ENCODE measurements around the gene TCEA3.

TCEA3 gene

DNA sequence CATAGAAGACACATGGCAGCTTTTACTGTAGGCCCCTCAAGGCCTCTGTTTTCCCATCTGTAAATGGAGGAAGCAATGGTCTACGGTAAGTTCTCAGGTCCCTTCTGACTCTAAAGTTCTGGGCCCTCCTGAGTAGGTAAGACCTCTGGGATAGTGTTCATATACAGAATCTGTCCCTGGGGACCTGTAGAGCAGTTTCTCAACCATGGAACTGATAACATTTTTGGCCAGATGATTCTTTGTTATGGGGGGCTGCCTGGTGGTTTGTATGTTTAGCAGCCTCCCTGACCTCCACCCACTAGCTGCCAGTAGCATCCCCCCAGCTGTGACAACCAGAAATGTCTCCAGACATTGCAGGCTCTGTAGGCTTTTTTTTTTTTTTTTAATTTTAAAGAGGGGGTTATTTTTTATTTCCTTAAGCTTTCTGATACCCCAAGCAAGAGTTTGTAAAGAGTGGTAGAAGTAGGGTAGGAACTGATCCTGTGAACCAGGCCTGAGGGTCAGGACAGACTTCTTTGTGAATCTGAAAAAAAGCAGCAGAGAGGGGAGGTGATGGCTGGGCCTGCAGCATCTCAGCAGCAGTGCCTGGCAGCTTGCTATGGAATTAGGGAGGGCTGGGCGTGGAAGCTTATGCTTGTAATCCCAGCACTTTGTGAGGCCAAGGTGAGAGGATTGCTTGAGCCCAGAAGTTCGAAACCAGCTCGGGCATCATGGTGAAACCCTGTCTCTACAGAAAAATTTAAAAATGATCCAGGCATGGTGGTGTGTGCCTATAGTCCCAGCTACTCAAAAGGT, 20.2 kb upstream of the TCEA3 start:
- DNase-seq = no peak

- DNase-seq = no peak
These were observed 19.6 kb upstream of the TCEA3 start for GRCh38 chr1:23444104-23444533.

- DNase-seq = no peak
These were observed 18.2 kb upstream of the TCEA3 start for GRCh38 chr1:23442751-23443150.

GRCh38 chr1:23441446-23442148, 17.0 kb upstream of the TCEA3 start:
- no peak for DNase-seq

GRCh38 chr1:23438545-23438944, 14.0 kb upstream of the TCEA3 start:
- DNase-seq = no peak

DNA sequence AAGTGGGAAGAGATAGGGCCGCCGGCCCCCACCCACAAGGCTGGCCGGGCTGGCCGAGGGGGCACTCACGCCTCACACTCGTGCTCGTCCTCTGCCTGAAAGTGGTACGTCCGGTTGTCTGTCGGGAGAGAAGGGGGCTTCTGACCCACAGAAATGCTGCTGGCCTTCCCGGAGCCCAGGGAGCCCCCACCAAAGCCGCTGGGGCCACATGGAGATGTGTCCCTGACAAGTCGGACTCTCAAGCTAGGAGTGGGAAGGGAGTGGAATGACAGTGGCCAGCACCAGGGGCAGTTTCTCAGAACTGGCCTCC, 12.8 kb upstream of the TCEA3 start:
- DNase-seq = no peak

GRCh38 chr1:23436520-23437354, 12.2 kb upstream of the TCEA3 start:
- DNase-seq = no peak

- DNase-seq = no peak
These were observed 9.8 kb upstream of the TCEA3 start for GRCh38 chr1:23434260-23434775.

- no peak for DNase-seq
These were observed 8.6 kb upstream of the TCEA3 start for GRCh38 chr1:23433122-23433521.

GRCh38 chr1:23431431-23431830, 6.9 kb upstream of the TCEA3 start:
- no peak for DNase-seq

DNA sequence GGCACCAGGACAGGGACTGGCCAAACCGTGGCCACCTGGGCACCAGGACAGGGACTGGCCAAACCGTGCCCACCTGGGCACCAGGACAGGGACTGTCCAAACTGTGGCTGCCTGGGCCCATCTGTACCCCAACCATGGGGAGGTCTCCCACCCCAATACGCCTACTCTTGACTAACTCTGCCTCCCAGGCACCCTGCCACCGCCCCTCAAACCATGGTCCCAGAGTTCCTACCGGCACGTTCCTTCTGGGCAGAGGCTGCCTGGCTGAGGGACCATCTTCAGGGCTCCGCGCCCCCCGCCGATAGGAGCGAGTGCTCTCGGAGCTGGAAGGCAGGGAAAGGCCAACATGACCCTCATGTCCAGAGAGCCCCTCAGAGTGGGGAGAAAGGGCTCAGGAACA, 6.3 kb upstream of the TCEA3 start:
- no peak for DNase-seq

DNA sequence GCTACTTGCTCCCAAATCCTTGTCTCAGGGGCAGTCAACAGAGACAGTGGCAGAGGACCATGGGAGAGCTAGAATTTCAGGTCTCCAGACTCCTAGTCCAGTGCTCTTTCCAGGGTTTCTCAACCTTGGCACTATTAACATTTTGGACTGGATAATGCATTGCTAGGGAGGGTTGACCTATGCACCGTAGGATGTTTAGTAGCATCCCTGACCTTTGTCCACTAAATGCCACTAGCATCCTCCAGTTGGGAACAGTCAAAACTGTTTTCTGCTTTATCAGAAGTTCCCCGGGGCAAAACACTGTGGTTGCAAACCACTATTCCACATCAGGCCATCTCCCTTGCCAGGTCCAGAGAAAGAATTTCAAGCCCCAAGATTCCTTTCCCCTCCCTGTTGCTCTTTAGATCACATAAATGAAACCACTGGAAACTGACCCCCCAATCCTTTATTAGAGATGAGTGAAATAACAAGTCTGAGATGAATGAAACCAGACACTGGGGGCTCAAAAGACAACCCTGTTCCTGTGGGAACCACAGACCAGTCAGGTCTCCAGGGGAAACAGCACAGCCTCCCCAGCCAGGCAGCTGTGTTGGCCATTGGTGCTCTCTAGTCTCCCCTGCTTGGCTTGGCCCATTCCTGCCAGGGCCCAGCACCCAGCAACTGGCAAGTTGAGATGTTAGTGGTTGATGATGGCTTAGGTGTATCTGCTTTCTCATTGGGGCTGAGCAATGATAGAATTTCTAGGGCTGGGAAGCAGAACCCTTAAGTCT, 3.8 kb upstream of the TCEA3 start:
- no peak for DNase-seq

DNA sequence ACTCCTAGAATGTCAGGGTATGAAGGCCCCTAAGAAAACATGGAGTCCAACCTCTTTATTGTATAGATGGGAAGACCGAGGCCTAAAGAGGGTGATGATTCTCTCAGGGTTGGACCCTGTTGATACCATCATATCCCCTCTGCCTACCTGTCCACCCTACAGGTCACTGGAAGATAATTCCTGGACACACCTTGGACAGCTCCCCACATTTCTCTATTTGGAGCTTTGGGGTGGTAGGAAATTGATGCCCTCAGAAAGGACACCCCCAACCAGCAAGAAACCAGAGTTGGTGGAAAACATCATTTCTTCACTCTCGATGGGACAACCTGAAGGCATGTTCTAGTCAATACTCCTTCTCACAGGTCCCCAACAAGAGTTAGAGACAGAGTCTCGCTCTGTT, 3.0 kb upstream of the TCEA3 start:
- no peak for DNase-seq

DNA sequence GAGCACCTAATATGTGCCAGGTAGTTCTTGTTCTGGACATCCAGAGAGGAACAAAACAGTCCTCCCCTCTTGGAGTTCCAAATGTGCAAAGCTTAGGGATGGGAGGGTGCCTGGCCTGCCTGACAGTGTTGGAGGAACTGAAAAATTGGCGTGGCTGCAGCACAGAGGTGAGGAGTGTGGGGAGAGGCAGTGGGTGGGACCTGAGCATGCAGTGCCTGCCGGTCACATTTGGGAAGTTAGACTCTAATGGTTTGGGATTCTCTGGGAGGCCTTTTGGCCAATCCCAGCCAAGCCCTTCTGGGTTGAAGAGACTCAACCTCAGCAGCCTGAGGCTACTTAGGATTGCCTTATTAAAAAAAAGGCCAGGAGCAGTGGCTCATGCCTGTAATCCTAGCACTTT, 2.3 kb upstream of the TCEA3 start:
- no peak for DNase-seq

GRCh38 chr1:23425193-23425494, 596 bp upstream of the TCEA3 start:
- DNase-seq = no peak

- DNase-seq = no peak
These were observed 894 bp downstream of the TCEA3 start for GRCh38 chr1:23423415-23424292.

DNA sequence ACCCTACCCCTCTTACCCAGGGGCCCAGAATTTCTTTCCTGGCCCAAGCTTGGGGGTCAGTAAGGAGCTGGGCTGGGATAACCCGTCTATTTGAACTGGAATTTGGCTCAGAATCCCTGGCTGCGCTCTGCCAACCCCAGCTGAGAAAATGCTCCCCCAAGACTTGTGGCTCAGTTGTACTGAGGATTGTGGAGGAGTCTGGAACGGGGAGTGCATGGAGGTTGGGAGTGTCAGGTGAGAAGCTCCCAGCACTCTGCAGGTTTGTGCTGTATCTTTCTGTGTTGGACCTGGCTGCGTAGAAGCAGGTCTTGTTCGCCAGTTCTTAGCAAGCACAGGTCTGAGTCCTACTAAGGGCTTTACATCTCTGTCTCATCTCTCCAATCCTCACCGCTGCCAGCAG, 1.6 kb downstream of the TCEA3 start:
- DNase-seq = no peak

GRCh38 chr1:23422241-23422877, 2.2 kb downstream of the TCEA3 start:
- DNase-seq = no peak

- DNase-seq = no peak
These were observed 2.8 kb downstream of the TCEA3 start for GRCh38 chr1:23421753-23422240.

- no peak for DNase-seq
These were observed 3.2 kb downstream of the TCEA3 start for GRCh38 chr1:23421343-23421742.

DNA sequence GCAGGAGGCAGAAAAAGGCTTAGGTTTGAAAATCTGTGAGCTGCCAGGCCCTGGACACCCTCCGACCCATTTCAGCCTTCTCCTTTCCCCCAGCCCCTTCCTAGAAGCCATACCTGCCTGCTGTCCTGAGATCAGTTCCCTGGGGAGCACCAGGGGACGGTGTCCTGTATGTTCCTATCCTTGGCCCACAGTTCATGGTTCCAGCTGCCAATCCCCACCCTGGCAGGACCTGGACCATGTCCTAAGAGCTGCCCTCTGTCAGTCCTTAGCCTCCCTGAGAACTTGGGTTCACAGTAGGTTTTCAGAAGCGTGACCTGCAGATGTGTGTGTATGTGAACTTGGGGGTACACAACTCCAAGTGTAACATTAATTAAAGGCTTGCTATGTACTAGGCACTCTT, 3.8 kb downstream of the TCEA3 start:
- no peak for DNase-seq

All from 8988T (cell line).